ENCODE results near the gene SLC37A1.

SLC37A1 gene

DNA sequence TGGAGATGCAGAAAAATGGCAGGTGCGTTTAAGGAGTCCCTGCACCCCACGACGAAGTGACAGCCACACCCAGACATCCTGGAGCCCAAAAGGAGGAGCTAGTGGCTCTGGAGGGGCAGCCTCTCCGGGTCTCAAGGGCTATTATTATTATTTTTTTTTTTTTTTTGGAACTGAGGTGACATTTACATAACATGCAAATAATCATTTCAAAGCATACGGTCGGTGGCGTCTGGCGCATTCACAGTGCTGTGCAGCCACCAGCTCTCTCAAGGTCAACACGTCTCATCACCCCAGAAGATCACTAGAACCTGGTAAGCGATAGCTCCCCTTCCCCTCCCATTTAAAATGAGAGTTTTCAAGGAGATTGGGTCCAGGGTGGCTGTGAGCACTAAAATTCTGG is 72.2 kb downstream of the SLC37A1 start:
- TF ChIP-seq SIN3A (IDR thresholded peaks at IDR 0.05; ENCODE audit: borderline replicate concordance, insufficient read depth, low read length) (no peak), POLR2AphosphoS5 (IDR thresholded peaks at IDR 0.05; ENCODE audit: low read depth, low read length) (no peak), TAF1 (IDR thresholded peaks at IDR 0.05; ENCODE audit: borderline replicate concordance, insufficient read depth, low read length) (no peak), FOXP2 (optimal IDR thresholded peaks at IDR 0.05; ENCODE audit: borderline replicate concordance, extremely low read depth, extremely low read length, insufficient read depth) (no peak)
- TF ChIP-seq, protein P1, sequence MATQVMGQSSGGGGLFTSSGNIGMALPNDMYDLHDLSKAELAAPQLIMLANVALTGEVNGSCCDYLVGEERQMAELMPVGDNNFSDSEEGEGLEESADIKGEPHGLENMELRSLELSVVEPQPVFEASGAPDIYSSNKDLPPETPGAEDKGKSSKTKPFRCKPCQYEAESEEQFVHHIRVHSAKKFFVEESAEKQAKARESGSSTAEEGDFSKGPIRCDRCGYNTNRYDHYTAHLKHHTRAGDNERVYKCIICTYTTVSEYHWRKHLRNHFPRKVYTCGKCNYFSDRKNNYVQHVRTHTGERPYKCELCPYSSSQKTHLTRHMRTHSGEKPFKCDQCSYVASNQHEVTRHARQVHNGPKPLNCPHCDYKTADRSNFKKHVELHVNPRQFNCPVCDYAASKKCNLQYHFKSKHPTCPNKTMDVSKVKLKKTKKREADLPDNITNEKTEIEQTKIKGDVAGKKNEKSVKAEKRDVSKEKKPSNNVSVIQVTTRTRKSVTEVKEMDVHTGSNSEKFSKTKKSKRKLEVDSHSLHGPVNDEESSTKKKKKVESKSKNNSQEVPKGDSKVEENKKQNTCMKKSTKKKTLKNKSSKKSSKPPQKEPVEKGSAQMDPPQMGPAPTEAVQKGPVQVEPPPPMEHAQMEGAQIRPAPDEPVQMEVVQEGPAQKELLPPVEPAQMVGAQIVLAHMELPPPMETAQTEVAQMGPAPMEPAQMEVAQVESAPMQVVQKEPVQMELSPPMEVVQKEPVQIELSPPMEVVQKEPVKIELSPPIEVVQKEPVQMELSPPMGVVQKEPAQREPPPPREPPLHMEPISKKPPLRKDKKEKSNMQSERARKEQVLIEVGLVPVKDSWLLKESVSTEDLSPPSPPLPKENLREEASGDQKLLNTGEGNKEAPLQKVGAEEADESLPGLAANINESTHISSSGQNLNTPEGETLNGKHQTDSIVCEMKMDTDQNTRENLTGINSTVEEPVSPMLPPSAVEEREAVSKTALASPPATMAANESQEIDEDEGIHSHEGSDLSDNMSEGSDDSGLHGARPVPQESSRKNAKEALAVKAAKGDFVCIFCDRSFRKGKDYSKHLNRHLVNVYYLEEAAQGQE (IDR thresholded peaks at IDR 0.05; ENCODE audit: insufficient read depth in 1 of 2, low read depth in 2 of 2, low read length in 2 of 2): no peak

DNA sequence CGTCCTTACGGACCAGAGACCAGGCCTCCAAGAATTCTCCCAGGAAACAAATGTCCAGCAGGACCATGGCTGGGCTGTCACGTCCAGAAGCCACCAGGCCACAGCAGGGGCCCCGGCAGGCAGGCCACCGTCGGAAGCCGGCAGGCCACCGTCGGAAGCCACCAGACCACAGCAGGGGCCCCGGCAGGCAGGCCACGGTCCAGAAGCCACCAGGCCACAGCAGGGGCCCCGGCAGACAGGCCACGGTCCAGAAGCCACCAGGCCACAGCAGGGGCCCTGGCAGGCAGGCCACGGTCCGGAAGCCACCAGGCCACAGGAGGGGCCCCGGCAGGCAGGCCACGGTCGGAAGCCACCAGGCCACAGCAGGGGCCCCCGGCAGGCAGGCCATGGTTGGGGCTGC is 72.8 kb downstream of the SLC37A1 start:
- TF ChIP-seq, protein P1 (IDR thresholded peaks at IDR 0.05; ENCODE audit: insufficient read depth in 1 of 2, low read depth in 2 of 2, low read length in 2 of 2): no peak
- TF ChIP-seq FOXP2 (optimal IDR thresholded peaks at IDR 0.05; ENCODE audit: borderline replicate concordance, extremely low read depth, extremely low read length, insufficient read depth): no peak
- no peak for TF ChIP-seq TAF1 (IDR thresholded peaks at IDR 0.05; ENCODE audit: borderline replicate concordance, insufficient read depth, low read length)
- no peak for TF ChIP-seq POLR2AphosphoS5 (IDR thresholded peaks at IDR 0.05; ENCODE audit: low read depth, low read length)
- no peak for TF ChIP-seq SIN3A (IDR thresholded peaks at IDR 0.05; ENCODE audit: borderline replicate concordance, insufficient read depth, low read length)

DNA sequence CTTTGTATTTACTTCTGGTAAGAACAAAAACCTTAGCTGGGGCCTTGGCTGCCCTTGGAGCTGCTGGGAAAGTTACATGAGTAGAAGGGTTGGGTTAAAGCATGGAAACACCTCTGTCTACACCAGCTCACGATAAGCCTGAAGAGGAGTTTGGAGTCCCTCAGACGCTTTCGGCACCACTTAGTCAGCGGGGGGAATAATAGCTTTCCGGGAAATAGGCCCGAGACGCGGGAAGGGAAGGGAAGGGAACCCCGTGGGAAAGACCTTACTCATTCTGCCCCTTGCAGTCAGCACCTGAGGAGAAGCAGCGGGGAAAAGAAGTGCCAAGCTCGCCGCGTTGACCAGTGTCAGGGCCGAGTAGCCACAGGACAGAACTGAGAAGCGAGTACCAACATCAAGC is 73.4 kb downstream of the SLC37A1 start:
- TF ChIP-seq POLR2AphosphoS5 (IDR thresholded peaks at IDR 0.05; ENCODE audit: low read depth, low read length): no peak
- no peak for TF ChIP-seq TAF1 (IDR thresholded peaks at IDR 0.05; ENCODE audit: borderline replicate concordance, insufficient read depth, low read length)
- TF ChIP-seq FOXP2 (optimal IDR thresholded peaks at IDR 0.05; ENCODE audit: borderline replicate concordance, extremely low read depth, extremely low read length, insufficient read depth): no peak
- no peak for TF ChIP-seq SIN3A (IDR thresholded peaks at IDR 0.05; ENCODE audit: borderline replicate concordance, insufficient read depth, low read length)
- TF ChIP-seq, protein P1 (IDR thresholded peaks at IDR 0.05; ENCODE audit: insufficient read depth in 1 of 2, low read depth in 2 of 2, low read length in 2 of 2): no peak

DNA sequence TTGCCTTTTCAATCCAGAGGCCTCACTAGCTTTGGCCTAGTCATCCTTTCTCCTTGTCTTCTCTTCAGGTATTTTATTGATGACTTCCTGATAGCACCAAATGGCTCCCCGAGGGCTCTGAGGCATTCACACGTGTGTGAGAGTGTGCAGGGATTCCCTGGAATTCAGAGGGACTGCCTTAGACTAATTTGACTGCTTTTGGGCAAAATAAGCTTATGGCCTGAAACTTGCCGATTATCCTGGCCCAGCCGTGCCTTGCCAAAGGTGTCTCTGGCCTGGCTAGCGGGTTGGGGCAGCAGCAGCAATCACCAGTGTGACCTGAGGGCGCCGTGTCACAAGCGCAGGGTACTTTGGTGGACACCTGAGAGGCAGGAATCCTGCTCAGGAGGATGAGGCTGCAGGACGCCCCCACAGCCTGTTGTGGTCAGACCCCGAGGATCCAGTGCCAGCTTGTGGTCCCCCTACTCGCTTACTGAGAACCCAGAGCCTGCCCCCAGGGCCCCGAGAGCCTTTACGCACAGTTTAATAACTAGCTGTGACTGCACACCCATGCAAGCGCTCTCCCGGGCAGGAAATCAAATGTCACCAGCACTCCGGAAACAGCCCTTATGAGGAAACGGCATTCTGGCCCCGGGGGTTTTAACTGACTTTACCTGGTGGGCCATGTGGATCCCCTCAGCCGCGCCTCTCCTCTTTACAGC is 76.9 kb downstream of the SLC37A1 start:
- no peak for TF ChIP-seq FOXP2 (optimal IDR thresholded peaks at IDR 0.05; ENCODE audit: borderline replicate concordance, extremely low read depth, extremely low read length, insufficient read depth)
- no peak for TF ChIP-seq POLR2AphosphoS5 (IDR thresholded peaks at IDR 0.05; ENCODE audit: low read depth, low read length)
- TF ChIP-seq TAF1 (IDR thresholded peaks at IDR 0.05; ENCODE audit: borderline replicate concordance, insufficient read depth, low read length): no peak
- TF ChIP-seq, protein P1 (IDR thresholded peaks at IDR 0.05; ENCODE audit: insufficient read depth in 1 of 2, low read depth in 2 of 2, low read length in 2 of 2): no peak
- TF ChIP-seq SIN3A (IDR thresholded peaks at IDR 0.05; ENCODE audit: borderline replicate concordance, insufficient read depth, low read length): no peak
